KMS-11 (cell line): Measurements from ENCODE around the gene NT5DC4.

ENCODE experiments used
- H2AFZ ChIP-seq: fragments of 200-600 bp; sonication (generic); 2 replicates; pipeline ENCODE4 v1.6.1; 2016; ENCODE audit warnings: antibody characterized with exemption, mixed run types, low read depth
- H3K27ac ChIP-seq: fragments of 200-600 bp; sonication (generic); 2 replicates; pipeline ENCODE4 v1.6.1; 2016; ENCODE audit warnings: mild to moderate bottlenecking, mixed run types
- H3K27me3 ChIP-seq: fragments of 200-600 bp; sonication (generic); 2 replicates; pipeline ENCODE4 v1.6.1; 2017; ENCODE audit warnings: mild to moderate bottlenecking, low read depth, mixed run types, moderate library complexity; ENCODE audit not compliant: insufficient read depth
- H3K36me3 ChIP-seq: fragments of 200-600 bp; sonication (generic); 2 replicates; pipeline ENCODE4 v1.6.1; 2017; ENCODE audit warnings: mild to moderate bottlenecking, mixed run types; ENCODE audit not compliant: insufficient read depth
- H3K4me1 ChIP-seq: fragments of 200-600 bp; sonication (generic); 2 replicates; pipeline ENCODE4 v1.6.1; 2016; ENCODE audit warnings: mild to moderate bottlenecking, low read depth, mixed run types; ENCODE audit not compliant: poor library complexity, severe bottlenecking
- H3K4me2 ChIP-seq: fragments of 200-600 bp; sonication (generic); 2 replicates; pipeline ENCODE4 v1.7.0; 2016; ENCODE audit warnings: mild to moderate bottlenecking, mixed run types
- H3K4me3 ChIP-seq: fragments of 200-600 bp; sonication (generic); IDR thresholded peaks from 2 replicates; pipeline ENCODE4 v1.6.1; 2017; ENCODE audit warnings: low read depth, low read length, mixed read lengths; ENCODE audit not compliant: insufficient read depth
- H3K79me2 ChIP-seq: fragments of 200-600 bp; sonication (generic); 2 replicates; pipeline ENCODE4 v1.6.1; 2016; ENCODE audit warnings: low read depth, mixed run types; ENCODE audit not compliant: insufficient read depth
- H3K9ac ChIP-seq: fragments of 200-600 bp; sonication (generic); 2 replicates; pipeline ENCODE4 v1.6.1; 2016; ENCODE audit warnings: mild to moderate bottlenecking, mixed run types
- H4K20me1 ChIP-seq: fragments of 200-600 bp; sonication (generic); 2 replicates; pipeline ENCODE4 v1.6.1; 2016; ENCODE audit warnings: mild to moderate bottlenecking, mixed run types; ENCODE audit not compliant: insufficient read depth
- TF ChIP-seq, protein P1 (sequence below): fragments of 200-600 bp; sonication (generic); conservative IDR thresholded peaks from 2 replicates; pipeline ENCODE4 v1.6.1; 2017; ENCODE audit warnings: low read depth, mild to moderate bottlenecking, antibody characterized with exemption, low read length, moderate library complexity, mixed read lengths

Gene NT5DC4

DNA sequence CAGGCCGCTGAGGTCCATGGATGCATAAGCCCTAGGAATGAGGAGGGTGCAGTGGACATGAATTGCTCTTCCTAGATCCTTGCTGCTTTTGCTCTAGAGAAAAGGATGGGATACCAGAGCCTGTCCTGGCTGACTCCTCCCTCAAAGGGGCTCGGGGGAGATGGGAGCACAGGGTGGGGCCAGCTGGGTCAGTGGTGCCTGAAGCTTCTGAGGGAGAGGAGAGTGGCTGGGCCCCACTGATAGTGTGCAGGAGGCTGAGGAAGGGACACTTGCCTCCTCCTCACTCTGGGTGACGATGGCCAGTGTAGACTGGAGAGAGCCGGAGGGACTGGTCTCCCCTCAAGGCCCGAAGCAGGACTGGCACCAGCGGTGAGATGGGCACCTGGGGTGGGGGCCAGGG lies at the start of gene NT5DC4:
TSS of gene NT5DC4 (plus strand) at position 236 of the 400 bp plus-strand sequence. CDS start at position 296, 60 bp downstream.
- Histone ChIP-seq H3K9ac (no peak within 1 kb of the TSS), H3K27ac (no peak within 1 kb of the TSS), H4K20me1 (no peaks in the 10 kb centered on the region), H3K27me3 (no peaks in the 10 kb centered on the region), H2AFZ (no peak within 1 kb of the TSS), H3K4me3 (no peak within 1 kb of the TSS), H3K79me2 (no peaks in the 10 kb centered on the region), H3K4me1 (no peaks in the 10 kb centered on the region), H3K4me2 (no peak within 1 kb of the TSS), H3K36me3 (no peaks in the 10 kb centered on the region)
- TF ChIP-seq, protein P1, sequence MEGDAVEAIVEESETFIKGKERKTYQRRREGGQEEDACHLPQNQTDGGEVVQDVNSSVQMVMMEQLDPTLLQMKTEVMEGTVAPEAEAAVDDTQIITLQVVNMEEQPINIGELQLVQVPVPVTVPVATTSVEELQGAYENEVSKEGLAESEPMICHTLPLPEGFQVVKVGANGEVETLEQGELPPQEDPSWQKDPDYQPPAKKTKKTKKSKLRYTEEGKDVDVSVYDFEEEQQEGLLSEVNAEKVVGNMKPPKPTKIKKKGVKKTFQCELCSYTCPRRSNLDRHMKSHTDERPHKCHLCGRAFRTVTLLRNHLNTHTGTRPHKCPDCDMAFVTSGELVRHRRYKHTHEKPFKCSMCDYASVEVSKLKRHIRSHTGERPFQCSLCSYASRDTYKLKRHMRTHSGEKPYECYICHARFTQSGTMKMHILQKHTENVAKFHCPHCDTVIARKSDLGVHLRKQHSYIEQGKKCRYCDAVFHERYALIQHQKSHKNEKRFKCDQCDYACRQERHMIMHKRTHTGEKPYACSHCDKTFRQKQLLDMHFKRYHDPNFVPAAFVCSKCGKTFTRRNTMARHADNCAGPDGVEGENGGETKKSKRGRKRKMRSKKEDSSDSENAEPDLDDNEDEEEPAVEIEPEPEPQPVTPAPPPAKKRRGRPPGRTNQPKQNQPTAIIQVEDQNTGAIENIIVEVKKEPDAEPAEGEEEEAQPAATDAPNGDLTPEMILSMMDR, result no peak

DNA sequence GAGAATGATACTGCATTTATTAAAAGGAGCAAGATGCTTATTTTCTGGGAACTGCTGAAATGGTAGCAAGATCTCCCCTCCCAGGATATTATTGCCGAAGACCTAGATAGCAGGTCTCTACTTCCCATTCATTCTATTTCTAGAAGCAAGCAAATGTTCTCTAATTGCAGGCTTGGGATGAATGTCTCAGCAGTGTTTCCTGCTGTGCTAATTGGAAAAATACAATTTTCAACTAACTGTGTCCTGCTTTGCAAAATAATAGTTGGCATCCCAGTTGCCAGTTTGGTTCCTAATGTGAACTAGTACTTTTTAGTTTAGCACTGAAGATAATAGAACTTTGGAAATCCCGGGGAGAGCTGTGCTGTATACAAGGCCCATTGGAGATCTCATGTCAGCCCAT lies 49.0 kb upstream of the NT5DC4 start:
- no peaks in the 10 kb centered on the region for H3K27me3 ChIP-seq
- no peak overlapping the region for H3K4me3 ChIP-seq
- no peaks in the 10 kb centered on the region for H3K36me3 ChIP-seq
- H3K9ac ChIP-seq, result no peak overlapping the region
- no peak overlapping the region for H3K27ac ChIP-seq
- no peak overlapping the region for H2AFZ ChIP-seq
- TF ChIP-seq, protein P1, result no peak
- no peaks in the 10 kb centered on the region for H4K20me1 ChIP-seq
- H3K4me2 ChIP-seq, result no peak overlapping the region
- no peaks in the 10 kb centered on the region for H3K4me1 ChIP-seq
- no peaks in the 10 kb centered on the region for H3K79me2 ChIP-seq

DNA sequence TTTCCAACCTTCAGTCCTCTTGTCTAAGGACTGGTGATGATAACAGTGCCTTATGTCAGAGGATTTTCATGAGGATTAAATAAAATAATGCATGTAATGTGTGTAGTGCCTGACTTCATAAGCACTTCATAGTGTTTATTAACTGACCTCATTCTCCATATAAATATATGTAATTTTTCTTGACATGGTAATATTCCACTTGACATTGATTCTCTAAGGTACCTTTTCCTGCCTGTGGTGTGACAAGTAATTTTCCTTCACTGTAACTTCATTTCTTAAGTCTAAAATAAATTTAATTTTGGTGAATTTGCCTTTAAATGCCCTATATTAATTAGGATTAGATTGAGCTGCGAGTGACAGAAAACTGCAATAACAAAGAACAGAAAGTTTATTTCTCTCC lies 47.8 kb upstream of the NT5DC4 start:
- Histone ChIP-seq H2AFZ (no peak overlapping the region), H3K36me3 (no peaks in the 10 kb centered on the region), H3K4me1 (no peaks in the 10 kb centered on the region), H3K4me2 (no peak overlapping the region), H3K9ac (no peak overlapping the region), H3K4me3 (no peak overlapping the region), H3K27ac (no peak overlapping the region), H4K20me1 (no peaks in the 10 kb centered on the region), H3K79me2 (no peaks in the 10 kb centered on the region), H3K27me3 (no peaks in the 10 kb centered on the region)
- TF ChIP-seq, protein P1, result no peak

DNA sequence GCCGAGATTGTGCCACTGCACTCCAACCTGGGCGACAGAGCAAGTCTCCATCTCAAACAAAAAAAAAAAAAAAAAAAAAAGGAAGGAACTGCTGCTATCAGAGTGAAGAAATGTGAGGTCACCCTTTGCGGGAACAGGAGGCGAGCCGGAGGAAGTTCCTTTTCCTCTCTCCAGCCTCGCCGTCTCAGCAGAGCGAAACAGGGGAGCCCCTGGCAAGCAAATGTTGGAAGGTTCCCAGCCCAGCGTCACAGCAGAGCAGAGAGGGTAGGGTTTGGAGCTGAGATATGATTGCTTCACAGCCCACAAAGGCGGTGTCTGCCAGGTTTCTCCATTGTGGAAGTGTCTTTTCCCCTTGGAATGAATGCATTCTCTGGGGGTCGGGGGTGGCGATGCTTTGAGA lies 46.6 kb upstream of the NT5DC4 start:
- H3K4me2 ChIP-seq, result no peak overlapping the region
- no peaks in the 10 kb centered on the region for H3K79me2 ChIP-seq
- no peak overlapping the region for H3K9ac ChIP-seq
- no peaks in the 10 kb centered on the region for H4K20me1 ChIP-seq
- no peak overlapping the region for H3K4me3 ChIP-seq
- H3K27ac ChIP-seq, result no peak overlapping the region
- H2AFZ ChIP-seq, result no peak overlapping the region
- no peaks in the 10 kb centered on the region for H3K36me3 ChIP-seq
- TF ChIP-seq, protein P1, result no peak
- H3K4me1 ChIP-seq, result no peaks in the 10 kb centered on the region
- H3K27me3 ChIP-seq, result no peaks in the 10 kb centered on the region

DNA sequence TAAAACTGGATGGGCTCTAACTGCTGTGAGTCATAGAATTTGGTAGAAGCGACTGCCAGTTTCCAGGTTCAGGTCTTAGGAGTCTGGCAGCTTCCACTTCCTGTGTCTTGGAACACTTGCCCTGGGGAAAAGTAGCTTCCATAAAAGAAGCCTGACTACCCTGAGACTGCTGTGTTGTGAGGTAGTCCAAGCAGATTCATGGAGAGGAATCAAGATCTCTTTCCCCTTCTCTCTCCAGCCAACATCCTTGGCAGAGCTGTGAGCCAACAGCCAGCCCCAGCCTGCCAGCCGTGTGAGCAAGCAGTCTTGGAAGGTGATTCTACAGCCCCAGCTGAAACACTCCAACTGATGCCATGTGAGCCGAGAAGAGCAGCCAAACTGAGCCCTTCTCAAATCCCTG lies 41.3 kb upstream of the NT5DC4 start:
- no peak overlapping the region for H3K4me2 ChIP-seq
- no peak overlapping the region for H3K9ac ChIP-seq
- no peak overlapping the region for H3K27ac ChIP-seq
- H3K4me3 ChIP-seq, result no peak overlapping the region
- H3K79me2 ChIP-seq, result no peaks in the 10 kb centered on the region
- TF ChIP-seq, protein P1, result no peak
- H4K20me1 ChIP-seq, result no peaks in the 10 kb centered on the region
- no peaks in the 10 kb centered on the region for H3K27me3 ChIP-seq
- H2AFZ ChIP-seq, result no peak overlapping the region
- no peaks in the 10 kb centered on the region for H3K36me3 ChIP-seq
- H3K4me1 ChIP-seq, result no peaks in the 10 kb centered on the region
